OCI-LY3 (cell line): Measurements from ENCODE around the gene FLRT1.

Experiments
- H2AFZ ChIP-seq: fragments of 200-600, 300-600 bp; shearing (Covaris generic); 2 replicates; pipeline ENCODE4 v1.6.0; 2014; ENCODE audit warnings: antibody characterized with exemption, low read depth, low read length
- H3K27ac ChIP-seq: fragments of 200-600, 300-600 bp; sonication (generic); 2 replicates; pipeline ENCODE4 v1.5.1; 2014; ENCODE audit warnings: mild to moderate bottlenecking, low read length, moderate library complexity, mixed read lengths
- H3K27me3 ChIP-seq: fragments of 200-600, 300-600 bp; sonication (generic); 2 replicates; pipeline ENCODE4 v1.6.1; 2014; ENCODE audit warnings: low read depth, low read length, mixed read lengths
- H3K36me3 ChIP-seq: fragments of 200-600, 300-600 bp; sonication (generic); replicated peaks from 2 replicates; pipeline ENCODE3; 2014; ENCODE audit warnings: low read depth, low read length, mixed read lengths
- H3K4me1 ChIP-seq: fragments of 300-600, 200-600 bp; sonication (generic); 2 replicates; pipeline ENCODE4 v1.6.1; 2014; ENCODE audit warnings: low read length, mixed read lengths
- H3K4me2 ChIP-seq: fragments of 200-600, 300-600 bp; sonication (generic); 2 replicates; pipeline ENCODE4 v1.6.1; 2014; ENCODE audit warnings: low read length, mixed read lengths
- H3K4me3 ChIP-seq: fragments of 300-600, 200-600 bp; sonication (generic); 2 replicates; pipeline ENCODE4 v1.5.1; 2014; ENCODE audit warnings: antibody characterized with exemption, mild to moderate bottlenecking, low read length, moderate library complexity
- H3K79me2 ChIP-seq: fragments of 300-600, 200-600 bp; shearing (Covaris generic); 2 replicates; pipeline ENCODE4 v1.6.1; 2014; ENCODE audit warnings: mild to moderate bottlenecking, low read length, mixed read lengths
- H3K9ac ChIP-seq: fragments of 300-600, 200-600 bp; shearing (Covaris generic); 2 replicates; pipeline ENCODE4 v1.6.0; 2014; ENCODE audit warnings: mild to moderate bottlenecking, low read length, moderate library complexity
- H3K9me3 ChIP-seq: fragments of 200-600, 300-600 bp; shearing (Covaris generic); 2 replicates; pipeline ENCODE4 v1.6.1; 2014; ENCODE audit warnings: low read length, mixed read lengths; ENCODE audit not compliant: insufficient read depth
- H4K20me1 ChIP-seq: fragments of 200-600, 300-600 bp; sonication (generic); 2 replicates; pipeline ENCODE4 v1.6.1; 2016; ENCODE audit warnings: low read length, mixed read lengths; ENCODE audit not compliant: insufficient read depth
- EZH2phosphoT487 ChIP-seq: fragments of 200-600 bp; shearing (Covaris generic); IDR thresholded peaks from 2 replicates; pipeline ENCODE4 v1.6.1; 2018; ENCODE audit warnings: antibody characterized with exemption, mixed run types, low read depth
- TF ChIP-seq, protein P1 (sequence below): fragments of 200-600, 300-600 bp; sonication (generic); IDR thresholded peaks from 2 replicates; pipeline ENCODE4 v1.5.1; 2014; ENCODE audit warnings: antibody characterized with exemption, low read length, low read depth

The FLRT1 gene

DNA sequence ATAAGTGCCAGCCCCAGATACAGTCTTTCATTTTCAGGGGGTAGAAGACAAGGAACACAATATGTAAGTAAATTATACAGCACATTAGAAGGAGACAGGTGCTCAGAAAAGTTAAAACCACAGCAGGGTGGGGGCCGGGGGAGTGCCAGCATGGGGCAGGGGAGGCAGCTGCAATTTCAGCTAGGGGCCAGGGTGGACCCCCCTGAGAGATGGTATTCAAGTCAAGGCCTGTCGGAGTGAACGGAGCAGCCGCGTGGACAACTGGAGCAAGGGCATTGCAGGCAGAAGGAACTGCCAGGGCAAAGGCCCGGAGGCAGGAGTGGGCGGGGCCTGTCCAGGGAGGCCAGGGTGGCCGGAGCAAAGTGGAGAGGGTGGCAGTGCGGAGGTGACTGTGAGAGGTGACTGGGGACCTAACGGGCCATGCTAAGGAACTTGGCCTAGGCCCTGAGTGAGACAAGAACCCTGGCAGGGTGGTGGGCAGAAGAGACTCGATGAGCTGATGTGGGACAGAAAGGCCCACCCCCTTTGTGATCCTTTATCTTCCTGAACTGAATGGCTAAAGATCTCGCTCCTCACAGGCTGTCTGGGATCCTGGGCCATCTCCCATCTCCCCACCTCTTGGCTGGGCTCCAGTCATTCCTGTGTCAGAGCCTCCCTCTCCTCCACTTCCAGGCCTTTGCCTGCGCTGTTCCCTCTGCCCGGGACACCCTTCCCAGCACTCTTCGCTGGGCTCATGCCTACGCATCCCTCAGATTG lies 22.4 kb upstream of the FLRT1 start:
- TF ChIP-seq EZH2phosphoT487, result no peak
- TF ChIP-seq, protein P1, sequence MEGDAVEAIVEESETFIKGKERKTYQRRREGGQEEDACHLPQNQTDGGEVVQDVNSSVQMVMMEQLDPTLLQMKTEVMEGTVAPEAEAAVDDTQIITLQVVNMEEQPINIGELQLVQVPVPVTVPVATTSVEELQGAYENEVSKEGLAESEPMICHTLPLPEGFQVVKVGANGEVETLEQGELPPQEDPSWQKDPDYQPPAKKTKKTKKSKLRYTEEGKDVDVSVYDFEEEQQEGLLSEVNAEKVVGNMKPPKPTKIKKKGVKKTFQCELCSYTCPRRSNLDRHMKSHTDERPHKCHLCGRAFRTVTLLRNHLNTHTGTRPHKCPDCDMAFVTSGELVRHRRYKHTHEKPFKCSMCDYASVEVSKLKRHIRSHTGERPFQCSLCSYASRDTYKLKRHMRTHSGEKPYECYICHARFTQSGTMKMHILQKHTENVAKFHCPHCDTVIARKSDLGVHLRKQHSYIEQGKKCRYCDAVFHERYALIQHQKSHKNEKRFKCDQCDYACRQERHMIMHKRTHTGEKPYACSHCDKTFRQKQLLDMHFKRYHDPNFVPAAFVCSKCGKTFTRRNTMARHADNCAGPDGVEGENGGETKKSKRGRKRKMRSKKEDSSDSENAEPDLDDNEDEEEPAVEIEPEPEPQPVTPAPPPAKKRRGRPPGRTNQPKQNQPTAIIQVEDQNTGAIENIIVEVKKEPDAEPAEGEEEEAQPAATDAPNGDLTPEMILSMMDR, result no peak
- Histone ChIP-seq H3K9ac (no peak overlapping the region), H3K27ac (no peak overlapping the region), H3K4me1 (no peaks in the 10 kb centered on the region), H3K79me2 (no peaks in the 10 kb centered on the region), H3K36me3 (no peaks in the 10 kb centered on the region), H3K27me3 (no peaks in the 10 kb centered on the region), H3K4me3 (no peak overlapping the region), H4K20me1 (no peaks in the 10 kb centered on the region), H2AFZ (no peak overlapping the region), H3K4me2 (no peak overlapping the region), H3K9me3 (peaks cover 6% of the 10 kb centered on the region; the same call in 1 of the 2 replicates)

DNA sequence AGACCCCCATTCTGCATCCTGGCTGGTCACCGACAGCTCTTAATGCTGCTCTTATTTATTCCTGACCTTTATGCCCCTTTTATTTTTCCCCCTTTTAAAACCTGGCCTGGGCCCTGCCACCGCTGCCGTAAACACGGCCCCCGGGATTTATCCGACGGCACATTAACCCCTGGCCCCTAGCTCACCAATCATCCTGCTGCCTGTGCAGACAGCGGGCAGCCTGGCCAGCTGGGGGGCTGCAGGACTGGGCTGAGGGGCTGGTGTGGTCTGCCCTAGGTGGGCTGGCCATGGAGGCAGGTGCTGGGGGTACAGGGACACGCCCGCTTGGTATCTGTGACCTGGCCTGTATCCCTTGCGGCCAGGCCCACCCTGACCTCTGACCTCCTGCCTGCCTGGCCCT lies 21.4 kb upstream of the FLRT1 start:
- Histone ChIP-seq H3K4me1 (no peaks in the 10 kb centered on the region), H4K20me1 (no peaks in the 10 kb centered on the region), H3K27me3 (no peaks in the 10 kb centered on the region), H2AFZ (no peak overlapping the region), H3K9ac (no peak overlapping the region), H3K9me3 (peaks cover 6% of the 10 kb centered on the region; the same call in 1 of the 2 replicates), H3K27ac (no peak overlapping the region), H3K4me3 (no peak overlapping the region), H3K79me2 (no peaks in the 10 kb centered on the region), H3K36me3 (no peaks in the 10 kb centered on the region), H3K4me2 (no peak overlapping the region)
- no peak for TF ChIP-seq EZH2phosphoT487
- TF ChIP-seq, protein P1, result no peak

DNA sequence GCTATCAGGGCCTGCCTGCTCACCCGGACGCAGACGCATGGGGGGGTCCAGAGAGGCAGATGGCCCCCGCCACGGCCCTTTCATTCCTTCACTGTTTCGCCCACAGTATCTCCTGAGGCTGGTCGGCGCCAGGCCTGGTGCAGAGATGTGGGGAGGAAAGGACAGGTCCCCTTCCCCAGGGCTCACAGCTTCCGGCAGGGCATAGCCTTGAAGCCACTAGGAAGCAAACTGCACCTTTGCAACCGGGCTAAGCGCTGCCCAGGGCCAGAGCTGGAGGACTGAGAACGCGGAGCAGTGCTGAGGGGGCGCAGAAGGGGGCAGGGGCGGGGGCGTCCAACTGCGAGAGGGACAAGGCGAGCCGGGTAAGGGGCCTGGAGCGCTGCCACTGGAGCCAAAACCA lies 20.2 kb upstream of the FLRT1 start:
- Histone ChIP-seq H3K27ac (no peak overlapping the region), H3K4me2 (no peak overlapping the region), H3K9ac (no peak overlapping the region), H3K4me3 (no peak overlapping the region), H3K79me2 (no peaks in the 10 kb centered on the region), H3K4me1 (no peaks in the 10 kb centered on the region), H3K36me3 (no peaks in the 10 kb centered on the region), H3K27me3 (no peaks in the 10 kb centered on the region; the same call in 1 of the 2 replicates), H2AFZ (no peak overlapping the region), H4K20me1 (no peaks in the 10 kb centered on the region), H3K9me3 (no peaks in the 10 kb centered on the region; the same call in 1 of the 2 replicates)
- TF ChIP-seq, protein P1, result no peak
- no peak for TF ChIP-seq EZH2phosphoT487

DNA sequence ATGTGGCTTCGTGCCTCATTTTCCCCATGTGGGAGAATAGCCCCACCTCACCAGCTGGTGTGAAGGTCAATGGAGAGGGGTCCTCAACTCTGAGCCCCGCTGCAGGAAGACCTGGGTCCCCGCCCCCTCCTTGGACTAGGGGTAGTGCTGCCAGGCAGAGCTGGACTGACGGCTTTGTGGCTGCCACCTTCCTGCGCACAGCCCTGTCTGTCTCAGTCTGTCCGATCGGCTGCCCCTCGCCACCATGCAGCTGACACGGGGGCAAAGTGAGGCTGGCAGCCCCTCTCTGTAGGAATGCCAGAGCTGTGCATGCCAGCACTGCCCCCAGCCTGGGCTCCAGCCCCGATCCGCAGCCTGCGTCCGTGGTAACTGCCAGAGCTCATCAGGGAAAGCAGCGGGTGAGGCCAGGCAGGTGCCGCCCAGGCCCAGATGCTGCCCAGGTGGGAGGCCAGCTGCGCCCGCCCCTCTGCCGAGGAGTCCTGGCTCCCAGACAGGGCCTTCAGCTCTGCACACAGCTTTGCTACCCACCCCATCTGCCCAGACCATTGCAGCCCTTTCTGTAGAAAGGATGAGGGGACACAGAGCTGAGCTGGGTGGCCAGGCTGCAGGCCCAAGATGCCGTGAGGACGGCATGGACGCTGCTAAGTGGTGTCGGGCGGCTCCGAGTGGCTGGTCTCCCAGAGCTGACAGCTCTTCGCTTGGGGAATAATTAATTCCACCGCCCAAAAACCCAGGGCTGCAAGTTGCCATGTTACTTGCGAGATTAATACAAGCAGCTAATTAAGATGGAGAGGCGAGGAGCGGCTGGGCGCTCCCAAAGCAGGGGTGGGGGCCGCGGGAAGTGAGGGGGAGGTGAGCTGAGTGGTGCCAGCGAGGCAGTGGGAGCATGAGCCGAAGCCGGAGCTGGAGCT lies 19.5 kb upstream of the FLRT1 start:
- H4K20me1 ChIP-seq, result no peaks in the 10 kb centered on the region
- H3K9ac ChIP-seq, result no peak overlapping the region
- H3K4me2 ChIP-seq, result no peak overlapping the region
- H3K9me3 ChIP-seq, result no peaks in the 10 kb centered on the region
- no peaks in the 10 kb centered on the region for H3K4me1 ChIP-seq
- no peak overlapping the region for H3K27ac ChIP-seq
- no peaks in the 10 kb centered on the region; the same call in 1 of the 2 replicates for H3K27me3 ChIP-seq
- H3K36me3 ChIP-seq, result no peaks in the 10 kb centered on the region
- TF ChIP-seq, protein P1, result no peak
- no peak for TF ChIP-seq EZH2phosphoT487
- no peak overlapping the region for H3K4me3 ChIP-seq
- no peak overlapping the region for H2AFZ ChIP-seq
- H3K79me2 ChIP-seq, result no peaks in the 10 kb centered on the region
